Neural progenitor cell (in vitro differentiated cells): ENCODE data around the gene DNMT3A.

ENCODE experiments used
- EZH2 ChIP-seq: fragments of 200-600 bp; sonication (generic); IDR thresholded peaks from 2 replicates; pipeline ENCODE4 v1.6.1; 2017; ENCODE audit warnings: antibody characterized with exemption, mild to moderate bottlenecking, moderate library complexity
- TF ChIP-seq, protein P1 (sequence below): fragments of 200-600 bp; sonication (generic); IDR thresholded peaks from 2 replicates; pipeline ENCODE4 v1.5.1; 2017; ENCODE audit warnings: antibody characterized with exemption, mild to moderate bottlenecking

DNA sequence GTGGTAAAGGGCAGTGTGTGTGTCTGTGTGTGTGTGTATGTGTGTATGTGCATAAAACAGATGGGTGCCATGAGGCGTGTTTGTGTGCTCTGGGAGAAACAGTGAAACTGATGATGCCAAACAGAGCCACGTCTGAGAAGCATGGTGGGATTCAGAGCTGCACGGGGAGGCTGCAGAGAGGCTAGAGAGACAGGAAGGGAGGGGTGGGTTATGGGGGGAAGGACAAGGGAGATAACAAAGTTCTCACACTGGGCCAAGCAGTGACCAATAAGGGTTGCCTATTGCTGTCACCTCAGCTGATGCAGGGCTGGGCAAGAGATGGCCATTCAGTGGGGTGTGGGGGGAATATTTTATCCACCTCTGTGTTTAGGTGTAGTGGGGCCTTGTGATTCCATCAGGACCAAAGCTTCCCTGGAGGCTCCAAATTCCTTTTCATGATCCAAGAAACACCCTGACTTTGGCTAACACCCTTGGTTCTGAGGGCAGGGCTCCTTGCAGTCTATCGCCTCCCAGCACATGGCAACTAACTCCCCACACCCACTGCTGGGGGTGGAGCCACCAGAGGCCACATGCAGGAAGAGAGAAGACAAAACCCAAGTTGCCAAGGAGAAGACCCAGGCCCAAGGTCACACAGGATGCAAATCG is 119.1 kb downstream of the DNMT3A start:
- TF ChIP-seq EZH2: no peak
- TF ChIP-seq, protein P1, sequence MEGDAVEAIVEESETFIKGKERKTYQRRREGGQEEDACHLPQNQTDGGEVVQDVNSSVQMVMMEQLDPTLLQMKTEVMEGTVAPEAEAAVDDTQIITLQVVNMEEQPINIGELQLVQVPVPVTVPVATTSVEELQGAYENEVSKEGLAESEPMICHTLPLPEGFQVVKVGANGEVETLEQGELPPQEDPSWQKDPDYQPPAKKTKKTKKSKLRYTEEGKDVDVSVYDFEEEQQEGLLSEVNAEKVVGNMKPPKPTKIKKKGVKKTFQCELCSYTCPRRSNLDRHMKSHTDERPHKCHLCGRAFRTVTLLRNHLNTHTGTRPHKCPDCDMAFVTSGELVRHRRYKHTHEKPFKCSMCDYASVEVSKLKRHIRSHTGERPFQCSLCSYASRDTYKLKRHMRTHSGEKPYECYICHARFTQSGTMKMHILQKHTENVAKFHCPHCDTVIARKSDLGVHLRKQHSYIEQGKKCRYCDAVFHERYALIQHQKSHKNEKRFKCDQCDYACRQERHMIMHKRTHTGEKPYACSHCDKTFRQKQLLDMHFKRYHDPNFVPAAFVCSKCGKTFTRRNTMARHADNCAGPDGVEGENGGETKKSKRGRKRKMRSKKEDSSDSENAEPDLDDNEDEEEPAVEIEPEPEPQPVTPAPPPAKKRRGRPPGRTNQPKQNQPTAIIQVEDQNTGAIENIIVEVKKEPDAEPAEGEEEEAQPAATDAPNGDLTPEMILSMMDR: no peak
